ENCODE data around the gene FAM81A.

FAM81A gene

GRCh38 chr15:59444081-59444835 is 6.3 kb downstream of the FAM81A start:
- WGBS, 2 experiments, result 86 to 89% methylated on average over 11 of the region's 11 CpGs
- peaks cover 17% of the 10 kb centered on the region for H3K27me3 ChIP-seq (ENCODE audit: control insufficient read depth, insufficient read depth, low read length, poor library complexity, severe bottlenecking)

GRCh38 chr15:59444980-59445545 is 7.1 kb downstream of the FAM81A start:
- H3K4me3 ChIP-seq (ENCODE audit: insufficient read depth, low read depth, low read length), result no peak overlapping the region

More at GRCh38 chr15:59444081-59444835, 6.3 kb downstream of the FAM81A start:
- Histone ChIP-seq H3K27ac (ENCODE audit: insufficient read depth, low read depth, low read length, poor library complexity, severe bottlenecking) (no peak overlapping the region), H3K4me1 (ENCODE audit: control insufficient read depth, insufficient read depth, low read length) (no peaks in the 10 kb centered on the region), H3K9me3 (ENCODE audit: control insufficient read depth, low read length) (no peaks in the 10 kb centered on the region), H3K36me3 (ENCODE audit: control insufficient read depth, insufficient read depth, low read length) (no peaks in the 10 kb centered on the region), H3K4me3 (ENCODE audit: insufficient read depth, low read depth, low read length) (no peak overlapping the region)

GRCh38 chr15:59446232-59446957 is 8.4 kb downstream of the FAM81A start:
- 81 to 93% methylated on average over 3 of the region's 3 CpGs for WGBS, 2 experiments
- Histone ChIP-seq H3K36me3 (ENCODE audit: control insufficient read depth, insufficient read depth, low read length) (no peaks in the 10 kb centered on the region), H3K27me3 (ENCODE audit: control insufficient read depth, insufficient read depth, low read length, poor library complexity, severe bottlenecking) (no peaks in the 10 kb centered on the region), H3K27ac (ENCODE audit: insufficient read depth, low read depth, low read length, poor library complexity, severe bottlenecking) (no peak overlapping the region), H3K9me3 (ENCODE audit: control insufficient read depth, low read length) (no peaks in the 10 kb centered on the region), H3K4me1 (ENCODE audit: control insufficient read depth, insufficient read depth, low read length) (no peaks in the 10 kb centered on the region), H3K4me3 (ENCODE audit: insufficient read depth, low read depth, low read length) (no peak overlapping the region)

More at GRCh38 chr15:59444980-59445545, 7.1 kb downstream of the FAM81A start:
- Histone ChIP-seq H3K27ac (ENCODE audit: insufficient read depth, low read depth, low read length, poor library complexity, severe bottlenecking) (no peak overlapping the region), H3K27me3 (ENCODE audit: control insufficient read depth, insufficient read depth, low read length, poor library complexity, severe bottlenecking) (peaks cover 9% of the 10 kb centered on the region), H3K9me3 (ENCODE audit: control insufficient read depth, low read length) (no peaks in the 10 kb centered on the region), H3K4me1 (ENCODE audit: control insufficient read depth, insufficient read depth, low read length) (no peaks in the 10 kb centered on the region), H3K36me3 (ENCODE audit: control insufficient read depth, insufficient read depth, low read length) (no peaks in the 10 kb centered on the region)
- WGBS, 2 experiments, result 77 to 80% methylated on average over 11 of the region's 11 CpGs

- H3K4me3 ChIP-seq (ENCODE audit: insufficient read depth, low read depth, low read length), result no peak overlapping the region
- no peak overlapping the region for H3K27ac ChIP-seq (ENCODE audit: insufficient read depth, low read depth, low read length, poor library complexity, severe bottlenecking)
- H3K9me3 ChIP-seq (ENCODE audit: control insufficient read depth, low read length), result no peaks in the 10 kb centered on the region
- no peaks in the 10 kb centered on the region for H3K4me1 ChIP-seq (ENCODE audit: control insufficient read depth, insufficient read depth, low read length)
- H3K36me3 ChIP-seq (ENCODE audit: control insufficient read depth, insufficient read depth, low read length), result no peaks in the 10 kb centered on the region
- 85 to 90% methylated on average over 1 of the region's 1 CpG for WGBS, 2 experiments
- no peaks in the 10 kb centered on the region for H3K27me3 ChIP-seq (ENCODE audit: control insufficient read depth, insufficient read depth, low read length, poor library complexity, severe bottlenecking)
Observed at GRCh38 chr15:59447367-59447766, 9.4 kb downstream of the FAM81A start.

- no peak overlapping the region for H3K4me3 ChIP-seq (ENCODE audit: insufficient read depth, low read depth, low read length)
- H3K4me1 ChIP-seq (ENCODE audit: control insufficient read depth, insufficient read depth, low read length), result no peaks in the 10 kb centered on the region
- H3K36me3 ChIP-seq (ENCODE audit: control insufficient read depth, insufficient read depth, low read length), result no peaks in the 10 kb centered on the region
- no peaks in the 10 kb centered on the region for H3K27me3 ChIP-seq (ENCODE audit: control insufficient read depth, insufficient read depth, low read length, poor library complexity, severe bottlenecking)
- no peaks in the 10 kb centered on the region for H3K9me3 ChIP-seq (ENCODE audit: control insufficient read depth, low read length)
- no peak overlapping the region for H3K27ac ChIP-seq (ENCODE audit: insufficient read depth, low read depth, low read length, poor library complexity, severe bottlenecking)
Observed at GRCh38 chr15:59448871-59449270, 10.9 kb downstream of the FAM81A start.

GRCh38 chr15:59453474-59454215 is 15.7 kb downstream of the FAM81A start:
- H3K27ac ChIP-seq (ENCODE audit: insufficient read depth, low read depth, low read length, poor library complexity, severe bottlenecking), result no peak overlapping the region
- H3K4me3 ChIP-seq (ENCODE audit: insufficient read depth, low read depth, low read length), result no peak overlapping the region
- 91 to 97% methylated on average over 2 of the region's 2 CpGs for WGBS, 2 experiments
- H3K36me3 ChIP-seq (ENCODE audit: control insufficient read depth, insufficient read depth, low read length), result no peaks in the 10 kb centered on the region
- no peaks in the 10 kb centered on the region for H3K27me3 ChIP-seq (ENCODE audit: control insufficient read depth, insufficient read depth, low read length, poor library complexity, severe bottlenecking)
- H3K4me1 ChIP-seq (ENCODE audit: control insufficient read depth, insufficient read depth, low read length), result no peaks in the 10 kb centered on the region
- H3K9me3 ChIP-seq (ENCODE audit: control insufficient read depth, low read length), result no peaks in the 10 kb centered on the region

- Histone ChIP-seq H3K36me3 (ENCODE audit: control insufficient read depth, insufficient read depth, low read length) (no peaks in the 10 kb centered on the region), H3K27ac (ENCODE audit: insufficient read depth, low read depth, low read length, poor library complexity, severe bottlenecking) (no peak overlapping the region), H3K4me3 (ENCODE audit: insufficient read depth, low read depth, low read length) (no peak overlapping the region), H3K27me3 (ENCODE audit: control insufficient read depth, insufficient read depth, low read length, poor library complexity, severe bottlenecking) (no peaks in the 10 kb centered on the region), H3K4me1 (ENCODE audit: control insufficient read depth, insufficient read depth, low read length) (no peaks in the 10 kb centered on the region), H3K9me3 (ENCODE audit: control insufficient read depth, low read length) (no peaks in the 10 kb centered on the region)
- WGBS, 2 experiments, result 82 to 85% methylated on average over 8 of the region's 8 CpGs
Observed at GRCh38 chr15:59456114-59456513, 18.1 kb downstream of the FAM81A start.

- Histone ChIP-seq H3K27me3 (ENCODE audit: control insufficient read depth, insufficient read depth, low read length, poor library complexity, severe bottlenecking) (no peaks in the 10 kb centered on the region), H3K9me3 (ENCODE audit: control insufficient read depth, low read length) (no peaks in the 10 kb centered on the region), H3K4me3 (ENCODE audit: insufficient read depth, low read depth, low read length) (no peak overlapping the region), H3K27ac (ENCODE audit: insufficient read depth, low read depth, low read length, poor library complexity, severe bottlenecking) (no peak overlapping the region), H3K36me3 (ENCODE audit: control insufficient read depth, insufficient read depth, low read length) (no peaks in the 10 kb centered on the region), H3K4me1 (ENCODE audit: control insufficient read depth, insufficient read depth, low read length) (no peaks in the 10 kb centered on the region)
- 80 to 88% methylated on average over 2 to 3 of the region's 3 CpGs for WGBS, 2 experiments
Observed at GRCh38 chr15:59457103-59457502, 19.1 kb downstream of the FAM81A start.

GRCh38 chr15:59461521-59461920 is 23.5 kb downstream of the FAM81A start:
- Histone ChIP-seq H3K4me1 (ENCODE audit: control insufficient read depth, insufficient read depth, low read length) (no peaks in the 10 kb centered on the region), H3K9me3 (ENCODE audit: control insufficient read depth, low read length) (no peaks in the 10 kb centered on the region), H3K36me3 (ENCODE audit: control insufficient read depth, insufficient read depth, low read length) (no peaks in the 10 kb centered on the region), H3K27me3 (ENCODE audit: control insufficient read depth, insufficient read depth, low read length, poor library complexity, severe bottlenecking) (no peaks in the 10 kb centered on the region), H3K27ac (ENCODE audit: insufficient read depth, low read depth, low read length, poor library complexity, severe bottlenecking) (no peak overlapping the region), H3K4me3 (ENCODE audit: insufficient read depth, low read depth, low read length) (no peak overlapping the region)
- 100% methylated on average over 1 of the region's 1 CpG for WGBS, 2 experiments

GRCh38 chr15:59473226-59473625 is 35.2 kb downstream of the FAM81A start:
- no peaks in the 10 kb centered on the region for H3K36me3 ChIP-seq (ENCODE audit: control insufficient read depth, insufficient read depth, low read length)
- WGBS, 2 experiments, result 92 to 94% methylated on average over 4 to 5 of the region's 5 CpGs
- no peak overlapping the region for H3K27ac ChIP-seq (ENCODE audit: insufficient read depth, low read depth, low read length, poor library complexity, severe bottlenecking)
- H3K4me1 ChIP-seq (ENCODE audit: control insufficient read depth, insufficient read depth, low read length), result no peaks in the 10 kb centered on the region
- no peaks in the 10 kb centered on the region for H3K9me3 ChIP-seq (ENCODE audit: control insufficient read depth, low read length)
- H3K4me3 ChIP-seq (ENCODE audit: insufficient read depth, low read depth, low read length), result no peak overlapping the region
- H3K27me3 ChIP-seq (ENCODE audit: control insufficient read depth, insufficient read depth, low read length, poor library complexity, severe bottlenecking), result no peaks in the 10 kb centered on the region
